ENCODE data around the gene ITGA1.

GRCh38 chr5:52870448-52870847, 82.7 kb downstream of the ITGA1 start:
- TF ChIP-seq CTCF (IDR thresholded peaks at IDR 0.05; ENCODE audit: control extremely low read depth in 1 of 3, insufficient read depth in 1 of 3, low read depth in 1 of 3, low read length in 3 of 3) (no peak), CBX5 (IDR thresholded peaks at IDR 0.05; ENCODE audit: low read depth, low read length) (no peak), CHD2 (IDR thresholded peaks at IDR 0.05; ENCODE audit: low read length) (no peak), SUZ12 (IDR thresholded peaks at IDR 0.05; ENCODE audit: low read length) (no peak), MAX (IDR thresholded peaks at IDR 0.05) (no peak)
